ENCODE measurements around the gene CAMK2G. TPM values are rescaled to one million over a fixed set of nuclear protein-coding genes. Genes with fewer than 3 reads are reported as not detected.

Gene CAMK2G
- total and polyA plus RNA-seq, 2 experiments from 2014 or later = 24.3 to 25.7 TPM

GRCh38 chr10:73887294-73888039, 13.1 kb upstream of the CAMK2G start:
- Histone ChIP-seq H2AFZ (peak overlapping the region; percentile 62), H3K4me2 (ENCODE audit: unreplicated experiment) (peak overlapping the region; percentile 70), H4K20me1 (ENCODE audit: insufficient read depth) (no peaks in the 10 kb centered on the region), H3F3A (ENCODE audit: insufficient read depth) (peaks cover 28% of the 10 kb centered on the region), H3K9me2 (ENCODE audit: insufficient read depth) (no peaks in the 10 kb centered on the region), H3K4me3 (peak overlapping the region; percentile 55), H3K4me1 (ENCODE audit: insufficient read depth) (peaks cover 44% of the 10 kb centered on the region), H3K9ac (peak overlapping the region; percentile 69), H3K79me2 (ENCODE audit: insufficient read depth) (no peaks in the 10 kb centered on the region), H3K27me3 (replicated peaks; ENCODE audit: insufficient read depth) (no peaks in the 10 kb centered on the region), H3K36me3 (ENCODE audit: low read depth) (no peaks in the 10 kb centered on the region), H3K9me3 (ENCODE audit: low read depth) (no peaks in the 10 kb centered on the region), H3K27ac (peak overlapping the region; percentile 96)
- in situ Hi-C loops (cut with MboI) = loop anchor here (25.0 kb wide), 1 partner anchor 200 kb away; no protein-coding TSS in a partner anchor
- TF ChIP-seq EZH2 (IDR thresholded peaks at IDR 0.05; ENCODE audit: insufficient read depth, poor library complexity, severe bottlenecking) (no peak), EZH2phosphoT487 (IDR thresholded peaks at IDR 0.05; ENCODE audit: insufficient read depth, low read depth) (no peak)
- 3% methylated on average over 12 of the region's 12 CpGs for WGBS, 2 experiments (ENCODE audit: low coverage in 1 of 2, low lambda C conversion rate in 2 of 2, missing lambda C conversion rate in 2 of 2)
- peak; percentile 98 for DNase-seq

GRCh38 chr10:73886661-73887293, 12.4 kb upstream of the CAMK2G start:
- in situ Hi-C loops (cut with MboI) = loop anchor here (25.0 kb wide), 1 partner anchor 201 kb away; no protein-coding TSS in a partner anchor
- Histone ChIP-seq H3K4me3 (peak overlapping the region; percentile 55), H3K4me1 (ENCODE audit: insufficient read depth) (peaks cover 37% of the 10 kb centered on the region), H3K36me3 (ENCODE audit: low read depth) (no peaks in the 10 kb centered on the region), H2AFZ (peak overlapping the region; percentile 62), H3F3A (ENCODE audit: insufficient read depth) (peaks cover 28% of the 10 kb centered on the region), H3K79me2 (ENCODE audit: insufficient read depth) (no peaks in the 10 kb centered on the region), H3K4me2 (ENCODE audit: unreplicated experiment) (peak overlapping the region; percentile 70), H3K9me3 (ENCODE audit: low read depth) (no peaks in the 10 kb centered on the region), H3K27ac (peak overlapping the region; percentile 96), H3K9me2 (ENCODE audit: insufficient read depth) (no peaks in the 10 kb centered on the region), H3K27me3 (replicated peaks; ENCODE audit: insufficient read depth) (no peaks in the 10 kb centered on the region), H3K9ac (peak overlapping the region; percentile 69), H4K20me1 (ENCODE audit: insufficient read depth) (no peaks in the 10 kb centered on the region)
- 15% methylated on average over 4 of the region's 4 CpGs for WGBS, 2 experiments (ENCODE audit: low coverage in 1 of 2, low lambda C conversion rate in 2 of 2, missing lambda C conversion rate in 2 of 2)
- DNase-seq = peak; percentile 48
- no peak for TF ChIP-seq EZH2 (IDR thresholded peaks at IDR 0.05; ENCODE audit: insufficient read depth, poor library complexity, severe bottlenecking)
- no peak for TF ChIP-seq EZH2phosphoT487 (IDR thresholded peaks at IDR 0.05; ENCODE audit: insufficient read depth, low read depth)

- in situ Hi-C loops (cut with MboI) = loop anchor here (25.0 kb wide), 1 partner anchor 201 kb away; no protein-coding TSS in a partner anchor
- TF ChIP-seq EZH2phosphoT487 (IDR thresholded peaks at IDR 0.05; ENCODE audit: insufficient read depth, low read depth) = no peak
- no peaks in the 10 kb centered on the region for H3K27me3 ChIP-seq (replicated peaks; ENCODE audit: insufficient read depth)
- 0 out of 2 replicates have a peak overlapping the region, but pooled peaks have one; percentile 9 for H2AFZ ChIP-seq
- no peaks in the 10 kb centered on the region for H3K36me3 ChIP-seq (ENCODE audit: low read depth)
- peak overlapping the region; percentile 69; the same call in 1 of the 2 replicates for H3K9ac ChIP-seq
- H3K79me2 ChIP-seq (ENCODE audit: insufficient read depth) = no peaks in the 10 kb centered on the region
- no peaks in the 10 kb centered on the region for H3K9me2 ChIP-seq (ENCODE audit: insufficient read depth)
- WGBS, 2 experiments (ENCODE audit: low coverage in 1 of 2, low lambda C conversion rate in 2 of 2, missing lambda C conversion rate in 2 of 2) = 0 to 2% methylated on average over 5 of the region's 5 CpGs
- peaks cover 28% of the 10 kb centered on the region for H3F3A ChIP-seq (ENCODE audit: insufficient read depth)
- H3K4me3 ChIP-seq = no peak overlapping the region
- peak overlapping the region; percentile 70 for H3K4me2 ChIP-seq (ENCODE audit: unreplicated experiment)
- H3K9me3 ChIP-seq (ENCODE audit: low read depth) = no peaks in the 10 kb centered on the region
- DNase-seq = peak; percentile 89
- H3K27ac ChIP-seq = peak overlapping the region; percentile 96
- H4K20me1 ChIP-seq (ENCODE audit: insufficient read depth) = no peaks in the 10 kb centered on the region
- H3K4me1 ChIP-seq (ENCODE audit: insufficient read depth) = peaks cover 36% of the 10 kb centered on the region
Observed at GRCh38 chr10:73886085-73886529, 11.8 kb upstream of the CAMK2G start.

- no peak overlapping the region for H3K27ac ChIP-seq
- no peaks in the 10 kb centered on the region for H3K36me3 ChIP-seq (ENCODE audit: low read depth)
- no peaks in the 10 kb centered on the region for H3K9me2 ChIP-seq (ENCODE audit: insufficient read depth)
- no peaks in the 10 kb centered on the region for H3K79me2 ChIP-seq (ENCODE audit: insufficient read depth)
- H4K20me1 ChIP-seq (ENCODE audit: insufficient read depth) = no peaks in the 10 kb centered on the region
- H3K4me2 ChIP-seq (ENCODE audit: unreplicated experiment) = no peak overlapping the region
- H3F3A ChIP-seq (ENCODE audit: insufficient read depth) = peaks cover 28% of the 10 kb centered on the region
- peaks cover 33% of the 10 kb centered on the region for H3K4me1 ChIP-seq (ENCODE audit: insufficient read depth)
- no peak overlapping the region for H3K9ac ChIP-seq
- 84 to 85% methylated on average over 3 of the region's 3 CpGs for WGBS, 2 experiments (ENCODE audit: low coverage in 1 of 2, low lambda C conversion rate in 2 of 2, missing lambda C conversion rate in 2 of 2)
- H3K4me3 ChIP-seq = no peak overlapping the region
- no peak for DNase-seq
- no peaks in the 10 kb centered on the region for H3K27me3 ChIP-seq (replicated peaks; ENCODE audit: insufficient read depth)
- TF ChIP-seq EZH2 (IDR thresholded peaks at IDR 0.05; ENCODE audit: insufficient read depth, poor library complexity, severe bottlenecking) = no peak
- no peak for TF ChIP-seq EZH2phosphoT487 (IDR thresholded peaks at IDR 0.05; ENCODE audit: insufficient read depth, low read depth)
- in situ Hi-C loops (cut with MboI) = loop anchor here (5.0 to 25.0 kb wide), 2 partner anchors 53 to 203 kb away; no protein-coding TSS in a partner anchor
- no peaks in the 10 kb centered on the region for H3K9me3 ChIP-seq (ENCODE audit: low read depth)
- H2AFZ ChIP-seq = no peak overlapping the region
Observed at GRCh38 chr10:73884017-73884416, 9.7 kb upstream of the CAMK2G start.
